Esophagus muscularis mucosa (tissue), 4 donors: Measurements from ENCODE around the gene FMC1. TPM values are rescaled to one million over a fixed set of nuclear protein-coding genes. Genes with fewer than 3 reads are reported as not detected.
"Not testable (repeated sequence)": the region's sequence is repeated elsewhere in the genome, so short reads cannot be mapped to it uniquely, and the experiment has no call there.

Experiments
- DNase-seq: peaks from one replicate; pipeline ENCODE4 v3.0.0-alpha.2; 2017; ENCODE audit errors: extremely low spot score
- H3K27ac ChIP-seq, 4 donors: fragments of 200-600 bp; sonication (generic); replicated peaks in 1 of 4; 1 replicate in 3 of 4; 2 replicates in 1 of 4; pipeline ENCODE4 v1.5.1; 2016 to 2019; ENCODE audit warnings: mild to moderate bottlenecking in 1 of 4
- H3K27me3 ChIP-seq, 4 donors: fragments of 200-600 bp; sonication (generic); one replicate each; pipeline versions ENCODE4 v1.5.1 to v1.6.0; 2016 to 2019
- H3K36me3 ChIP-seq, 4 donors: fragments of 200-600 bp; sonication (generic); one replicate each; pipeline ENCODE4 v1.5.1; 2016 to 2019
- H3K4me1 ChIP-seq, 4 donors: fragments of 200-600 bp; sonication (generic); one replicate each; pipeline ENCODE4 v1.5.1; 2016 to 2019
- H3K4me3 ChIP-seq, 4 donors: fragments of 200-600 bp; sonication (generic); 1 replicate in 2 of 4; 2 replicates in 2 of 4; pipeline ENCODE4 v1.5.1; 2016 to 2019; ENCODE audit warnings: mild to moderate bottlenecking in 4 of 4, moderate library complexity in 1 of 4
- H3K9me3 ChIP-seq, 4 donors: fragments of 200-600 bp; sonication (generic); 1 replicate in 3 of 4; 2 replicates in 1 of 4; pipeline ENCODE4 v1.5.1; 2016 to 2019
- EP300 ChIP-seq: sonication (generic); formaldehyde crosslinking; IDR thresholded peaks from one replicate; pipeline ENCODE4 v1.6.1; 2017; ENCODE audit warnings: antibody characterized with exemption
- POLR2A ChIP-seq: fragments of 450-650 bp; IDR thresholded peaks from one replicate; pipeline ENCODE4 v1.6.1; 2017; ENCODE audit warnings: antibody characterized with exemption, moderate library complexity, mild to moderate bottlenecking, low read depth
- POLR2AphosphoS5 ChIP-seq, 2 donors: sonication (generic); formaldehyde crosslinking; IDR thresholded peaks; one replicate each; pipeline ENCODE4 v1.6.1; 2017; ENCODE audit warnings: antibody characterized with exemption in 2 of 2
- WGBS: methylation state at CpG from one replicate; pipeline ENCODE4 v1.1.5; 2018; 5-methylcytosine and 5-hydroxymethylcytosine counted together
- intact Hi-C: fragments of 100-400 bp; cut with DNase I; formaldehyde crosslinking; loops from one replicate; pipeline ENCODE4 v1.15.1; 2023
- total RNA-seq, 4 donors: library from RNA; depleted of rRNA; stranded (reverse); fragments of >200 nt; gene quantifications; one replicate each; pipeline versions ENCODE4 v1.1.0 to v1.2.1, GENCODE V29; 2016
- TF ChIP-seq, protein P1 (sequence below), 3 experiments: fragments of 200-600 bp in 2 of 3; fragments of 450-650 bp in 1 of 3; sonication (generic) in 2 of 3; IDR thresholded peaks; one replicate each; pipeline ENCODE4 v1.5.1; 2017 to 2019; ENCODE audit warnings: antibody characterized with exemption in 3 of 3, mild to moderate bottlenecking in 2 of 3, moderate library complexity in 1 of 3

FMC1 gene
- total RNA-seq, 4 donors from 2014 or later, result 17.4 to 26.4 (median 19.7) TPM

DNA sequence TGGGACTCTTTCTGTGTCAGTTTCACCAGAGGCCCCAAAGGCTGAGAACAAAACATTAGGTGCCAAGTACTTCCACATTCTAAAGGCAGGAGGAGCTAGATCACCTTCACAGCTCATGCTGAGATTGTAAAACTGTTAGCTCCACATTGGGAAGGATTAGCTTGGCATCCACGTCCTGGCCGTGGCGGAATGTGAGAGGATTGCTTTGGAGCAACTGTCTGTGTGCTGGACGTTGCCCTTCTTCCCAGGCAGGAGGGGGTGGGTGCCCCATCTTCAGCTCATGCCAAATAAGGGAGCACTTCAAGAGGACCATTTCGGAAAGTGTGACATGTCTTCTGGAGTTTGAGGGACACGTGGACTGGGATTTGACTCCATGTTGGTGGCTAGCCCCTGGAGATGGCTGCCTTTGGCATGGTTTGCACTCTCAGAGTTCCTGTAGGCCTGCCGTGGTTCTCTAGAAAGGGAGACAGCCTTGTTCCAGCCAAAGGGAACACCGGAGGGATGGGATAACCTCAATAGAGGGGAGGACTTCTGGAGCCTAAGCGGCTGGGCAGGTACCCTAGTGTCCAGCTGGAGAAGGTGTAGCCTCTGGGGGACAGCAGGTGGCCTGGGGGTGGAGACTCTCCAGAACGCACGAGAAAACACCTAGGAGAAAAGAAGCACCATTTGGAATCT lies 19.9 kb upstream of the FMC1 start:
- TF ChIP-seq, protein P1, sequence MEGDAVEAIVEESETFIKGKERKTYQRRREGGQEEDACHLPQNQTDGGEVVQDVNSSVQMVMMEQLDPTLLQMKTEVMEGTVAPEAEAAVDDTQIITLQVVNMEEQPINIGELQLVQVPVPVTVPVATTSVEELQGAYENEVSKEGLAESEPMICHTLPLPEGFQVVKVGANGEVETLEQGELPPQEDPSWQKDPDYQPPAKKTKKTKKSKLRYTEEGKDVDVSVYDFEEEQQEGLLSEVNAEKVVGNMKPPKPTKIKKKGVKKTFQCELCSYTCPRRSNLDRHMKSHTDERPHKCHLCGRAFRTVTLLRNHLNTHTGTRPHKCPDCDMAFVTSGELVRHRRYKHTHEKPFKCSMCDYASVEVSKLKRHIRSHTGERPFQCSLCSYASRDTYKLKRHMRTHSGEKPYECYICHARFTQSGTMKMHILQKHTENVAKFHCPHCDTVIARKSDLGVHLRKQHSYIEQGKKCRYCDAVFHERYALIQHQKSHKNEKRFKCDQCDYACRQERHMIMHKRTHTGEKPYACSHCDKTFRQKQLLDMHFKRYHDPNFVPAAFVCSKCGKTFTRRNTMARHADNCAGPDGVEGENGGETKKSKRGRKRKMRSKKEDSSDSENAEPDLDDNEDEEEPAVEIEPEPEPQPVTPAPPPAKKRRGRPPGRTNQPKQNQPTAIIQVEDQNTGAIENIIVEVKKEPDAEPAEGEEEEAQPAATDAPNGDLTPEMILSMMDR (IDR thresholded peaks at IDR 0.05), result peak in 1 of 3 experiments; percentile 2
- TF ChIP-seq POLR2A, result no peak
- intact Hi-C loops, result no loop called here
- no peak overlapping the region for H3K4me3 ChIP-seq
- no peaks in the 10 kb centered on the region for H3K27me3 ChIP-seq
- no peaks in the 10 kb centered on the region for H3K9me3 ChIP-seq
- peak; percentile 88 for DNase-seq
- 70% methylated on average over 8 of the region's 11 CpGs for WGBS
- no peak overlapping the region for H3K27ac ChIP-seq
- H3K4me1 ChIP-seq, result no peaks in the 10 kb centered on the region
- no peaks in the 10 kb centered on the region for H3K36me3 ChIP-seq

DNA sequence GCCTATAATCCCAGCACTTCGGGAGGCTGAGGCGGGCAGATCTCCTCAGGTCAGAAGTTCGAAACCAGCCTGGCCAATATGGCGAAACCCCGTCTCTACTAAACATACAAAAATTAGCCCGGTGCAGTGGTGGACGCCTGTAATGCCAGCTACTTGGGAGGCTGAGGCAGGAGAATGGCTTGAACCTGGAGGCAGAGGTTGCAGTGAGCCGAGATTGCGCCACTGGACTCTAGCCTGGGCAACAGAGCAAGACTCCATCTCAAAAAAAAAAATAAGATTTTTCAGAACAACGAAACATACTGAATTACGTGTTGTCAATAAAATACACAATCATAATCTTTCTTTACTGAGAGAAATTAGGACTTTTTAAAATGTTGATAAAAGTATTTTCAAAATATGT lies 16.4 kb upstream of the FMC1 start:
- intact Hi-C loops, H3K27me3 ChIP-seq, H3K36me3 ChIP-seq, H3K4me1 ChIP-seq, H3K4me3 ChIP-seq, H3K9me3 ChIP-seq, H3K27ac ChIP-seq: not testable (repeated sequence)
- 94% methylated on average over 11 of the region's 11 CpGs for WGBS
- peak; percentile 10 for DNase-seq

DNA sequence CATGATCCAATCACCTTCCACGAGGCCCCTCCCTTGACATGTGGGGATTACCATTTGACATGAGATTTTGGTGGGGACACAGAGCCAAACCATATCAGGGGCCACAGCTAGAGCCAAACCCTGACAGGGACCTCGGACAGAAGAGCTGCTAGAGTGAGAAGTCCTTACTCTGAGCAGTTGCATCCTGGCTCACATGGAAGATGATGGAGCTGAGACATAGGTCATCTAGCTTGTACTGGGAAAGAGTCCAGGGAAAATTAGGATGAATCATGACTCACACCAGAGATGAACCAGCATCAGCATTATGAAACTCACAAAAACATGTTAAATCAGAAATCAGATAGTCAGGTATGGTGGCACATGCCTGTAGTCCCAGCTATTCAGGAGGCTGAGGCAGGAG lies 12.8 kb upstream of the FMC1 start:
- intact Hi-C loops, result no loop called here
- Histone ChIP-seq H3K27me3 (no peaks in the 10 kb centered on the region), H3K4me1 (no peaks in the 10 kb centered on the region), H3K27ac (no peak overlapping the region), H3K4me3 (no peak overlapping the region), H3K36me3 (no peaks in the 10 kb centered on the region), H3K9me3 (no peaks in the 10 kb centered on the region)
- no peak for DNase-seq
- WGBS, result 69% methylated on average over 2 of the region's 2 CpGs
- TF ChIP-seq POLR2AphosphoS5 (IDR thresholded peaks at IDR 0.05) (no peak), POLR2A (no peak), EP300 (no peak)
- TF ChIP-seq, protein P1 (IDR thresholded peaks at IDR 0.05), result no peak

DNA sequence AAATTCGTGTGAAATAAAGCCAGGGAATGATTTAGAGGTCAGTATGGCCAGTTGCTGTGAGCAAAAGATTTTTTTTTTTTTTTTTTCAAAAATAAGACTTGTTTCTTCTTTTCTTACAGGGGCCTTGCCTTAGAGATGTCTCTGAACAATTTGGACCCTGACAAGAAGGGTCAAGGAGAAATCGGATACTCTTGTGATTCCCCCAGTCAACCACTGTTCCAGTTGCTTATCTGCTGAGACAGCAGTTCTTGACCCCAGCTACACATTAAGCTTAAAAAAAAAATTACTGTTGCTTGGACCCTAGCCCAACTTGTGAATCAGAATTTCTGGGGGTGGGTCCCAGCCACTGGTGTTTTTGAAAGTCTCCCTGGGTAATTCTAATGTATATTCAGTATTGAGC lies 12.0 kb upstream of the FMC1 start:
- no peak for DNase-seq
- Histone ChIP-seq H3K36me3 (no peaks in the 10 kb centered on the region), H3K4me3 (no peak overlapping the region), H3K27me3 (no peaks in the 10 kb centered on the region), H3K27ac (no peak overlapping the region), H3K4me1 (no peaks in the 10 kb centered on the region), H3K9me3 (no peaks in the 10 kb centered on the region)
- 58% methylated on average over 2 of the region's 2 CpGs for WGBS
- intact Hi-C loops, result no loop called here
- TF ChIP-seq EP300 (no peak), POLR2A (no peak), POLR2AphosphoS5 (IDR thresholded peaks at IDR 0.05) (no peak)
- TF ChIP-seq, protein P1 (IDR thresholded peaks at IDR 0.05), result no peak

DNA sequence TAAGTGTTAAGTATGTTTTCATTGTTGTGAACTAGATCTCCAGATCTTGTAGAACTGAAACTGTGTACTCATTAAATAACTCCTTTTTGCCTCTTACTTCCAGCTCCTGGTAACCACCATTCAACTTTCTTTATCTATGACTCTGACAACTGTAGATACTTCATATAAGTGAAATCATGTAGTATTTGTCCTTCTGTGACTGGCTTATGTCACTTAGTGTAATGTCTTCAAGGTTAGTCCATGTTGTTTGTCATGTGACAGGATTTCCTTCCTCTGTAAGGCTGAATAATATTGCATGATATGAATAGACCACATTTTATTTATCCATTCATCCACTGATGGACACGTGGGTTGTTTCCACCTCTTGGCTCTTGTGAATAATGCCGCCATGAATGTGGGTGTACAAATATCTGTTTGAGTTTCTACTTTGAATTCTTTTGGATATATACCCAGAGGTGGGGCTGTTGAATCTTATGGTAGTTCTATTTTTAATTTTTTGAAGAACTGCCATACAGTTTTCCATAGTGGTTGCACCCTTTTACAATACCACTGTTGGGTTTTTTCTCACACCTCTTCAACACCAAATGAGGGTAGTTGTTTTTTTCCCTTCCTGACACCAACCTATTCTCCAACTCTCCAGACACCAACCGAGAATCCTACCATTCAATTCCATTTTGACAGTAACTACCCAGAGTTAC lies 10.7 kb upstream of the FMC1 start:
- H3K4me1 ChIP-seq, result no peaks in the 10 kb centered on the region
- H3K9me3 ChIP-seq, result no peaks in the 10 kb centered on the region
- DNase-seq, result no peak
- no peak overlapping the region for H3K4me3 ChIP-seq
- intact Hi-C loops, result no loop called here
- H3K27ac ChIP-seq, result no peak overlapping the region
- WGBS, result 89% methylated on average over 3 of the region's 3 CpGs
- no peak for TF ChIP-seq EP300
- TF ChIP-seq, protein P1 (IDR thresholded peaks at IDR 0.05), result no peak
- TF ChIP-seq POLR2AphosphoS5 (IDR thresholded peaks at IDR 0.05), result no peak
- no peak for TF ChIP-seq POLR2A
- H3K36me3 ChIP-seq, result no peaks in the 10 kb centered on the region
- no peaks in the 10 kb centered on the region for H3K27me3 ChIP-seq
